ENCODE measurements around the gene HAND2. TPM values are rescaled to one million over a fixed set of nuclear protein-coding genes. Genes with fewer than 3 reads are reported as not detected.
A peak's percentile ranks its signal among the peaks of the same experiment; 100 is the strongest.

Gene HAND2
- polyA plus RNA-seq (ENCODE audit: insufficient read length in 12 of 12) = 10 to 100 TPM in 1 of 12 donors, 1 to 10 TPM in 5, under 1 TPM in 2, not detected in 4; 0.12 to 20.5 (median 1.8) TPM
- long read RNA-seq, donor 1, transcript HAND2-201 (2 exons, 2,780 nt) = major isoform, 52 of 116 reads
- long read RNA-seq, donor 1, partial matches to known transcripts = 59 of 116 reads
- long read RNA-seq, donor 1, other reads (novel, unspliced or antisense) = 5 of 116 reads
- long read RNA-seq, donor 2 = 0 reads
- long read RNA-seq, donor 3 = 0 reads
- long read RNA-seq, donor 4 = 0 reads
- long read RNA-seq, donor 5 = 0 reads
- long read RNA-seq, donor 6 = 0 reads
- long read RNA-seq, donor 7, partial matches to known transcripts = 0 of 1 reads
- long read RNA-seq, donor 7, other reads (novel, unspliced or antisense) = 0 of 1 reads
- long read RNA-seq, donor 8 = 0 reads
- long read RNA-seq, donor 9, partial matches to known transcripts = 0 of 1 reads
- long read RNA-seq, donor 9, other reads (novel, unspliced or antisense) = 0 of 1 reads
- long read RNA-seq, donor 10 = 0 reads
- long read RNA-seq, donor 11, partial matches to known transcripts = 0 of 2 reads
- long read RNA-seq, donor 11, other reads (novel, unspliced or antisense) = 0 of 2 reads

- peak; percentile 68 for DNase-seq
Observed at GRCh38 chr4:173529477-173530325, at the start of gene HAND2. Gene HAND2, minus strand, starts transcription at chr4:173530229. Its CDS starts 940 bp downstream, at chr4:173529289.

DNA sequence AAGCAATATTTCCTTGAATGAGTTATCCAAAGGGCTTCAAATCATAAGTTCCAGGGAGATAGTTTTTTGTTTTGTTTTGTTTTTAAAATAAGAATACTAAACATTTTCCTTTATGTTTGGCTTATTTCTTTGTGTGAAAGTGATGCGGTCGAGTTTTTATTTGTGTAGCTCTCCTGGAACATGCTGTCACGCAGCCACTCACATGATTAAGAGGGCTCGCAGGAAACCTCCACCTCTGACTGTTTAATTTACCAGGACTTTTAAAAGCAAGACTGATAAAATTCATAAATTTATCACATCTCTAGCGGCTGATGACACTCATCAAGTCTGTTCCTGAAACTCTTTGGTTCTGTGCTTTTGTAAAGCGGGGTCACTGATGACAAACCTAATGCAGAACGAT, 48.9 kb upstream of the HAND2 start:
- no peak for DNase-seq

GRCh38 chr4:173577963-173578362, 47.9 kb upstream of the HAND2 start:
- no peak for DNase-seq

GRCh38 chr4:173575482-173576152, 45.6 kb upstream of the HAND2 start:
- no peak for DNase-seq

DNA sequence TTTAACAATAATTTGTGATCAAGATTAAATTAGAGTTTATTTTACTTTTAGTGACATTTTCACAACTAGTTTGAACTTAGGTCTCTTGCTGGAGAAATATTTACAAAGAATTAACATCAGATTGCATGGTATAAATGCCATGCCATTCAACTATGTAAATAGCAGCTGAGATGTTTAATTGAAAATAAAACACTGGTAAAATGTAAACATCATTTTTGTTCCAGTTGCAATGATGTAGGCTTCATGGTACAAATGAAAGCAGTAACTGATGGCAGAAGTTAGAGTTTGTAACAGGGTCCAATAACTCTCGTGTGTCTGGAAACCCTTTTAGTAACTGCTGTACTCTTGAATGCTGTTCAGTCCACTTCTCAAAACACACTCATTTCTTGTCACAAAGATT, 43.7 kb upstream of the HAND2 start:
- DNase-seq = no peak

DNA sequence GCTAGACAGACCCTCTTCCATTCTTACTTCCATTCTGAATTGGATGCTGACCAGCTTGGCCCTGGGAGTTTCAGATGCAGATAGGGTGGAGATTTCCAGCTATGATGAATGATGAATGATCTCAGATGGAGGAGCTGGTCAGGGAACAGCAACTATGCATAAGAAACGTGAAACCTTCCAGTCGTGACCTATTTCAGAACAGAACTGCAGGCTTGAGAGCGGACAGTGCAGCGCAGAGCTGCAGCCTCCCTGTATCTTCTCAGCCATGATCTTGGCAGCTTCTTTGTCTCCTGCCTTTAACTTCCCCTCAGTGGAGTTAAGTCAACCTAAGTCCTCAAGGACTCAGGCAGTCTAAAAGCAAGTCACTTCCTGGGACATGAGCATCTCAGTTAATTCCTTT, 43.3 kb upstream of the HAND2 start:
- no peak for DNase-seq

GRCh38 chr4:173572493-173573129, 42.6 kb upstream of the HAND2 start:
- no peak for DNase-seq

GRCh38 chr4:173571620-173572019, 41.6 kb upstream of the HAND2 start:
- no peak for DNase-seq

DNA sequence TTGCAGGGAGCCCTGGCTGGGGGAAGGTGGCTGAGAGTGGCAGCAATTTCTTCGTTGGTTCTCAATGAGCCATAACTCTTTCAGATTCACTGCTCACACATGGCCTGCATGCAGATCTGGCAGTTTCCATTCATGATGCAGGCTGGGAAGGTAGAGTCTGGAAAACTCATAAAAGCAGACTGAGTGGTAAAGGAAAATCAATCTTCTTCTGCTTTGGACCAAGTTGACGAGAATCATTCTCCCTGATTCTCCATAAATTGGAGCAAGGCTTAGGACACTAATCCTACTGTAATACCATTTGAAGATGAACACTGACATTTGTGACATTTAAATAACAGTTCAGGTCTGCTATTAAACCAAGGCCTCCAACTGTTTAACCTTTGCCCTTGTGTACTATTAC, 35.3 kb upstream of the HAND2 start:
- DNase-seq = peak; percentile 25

DNA sequence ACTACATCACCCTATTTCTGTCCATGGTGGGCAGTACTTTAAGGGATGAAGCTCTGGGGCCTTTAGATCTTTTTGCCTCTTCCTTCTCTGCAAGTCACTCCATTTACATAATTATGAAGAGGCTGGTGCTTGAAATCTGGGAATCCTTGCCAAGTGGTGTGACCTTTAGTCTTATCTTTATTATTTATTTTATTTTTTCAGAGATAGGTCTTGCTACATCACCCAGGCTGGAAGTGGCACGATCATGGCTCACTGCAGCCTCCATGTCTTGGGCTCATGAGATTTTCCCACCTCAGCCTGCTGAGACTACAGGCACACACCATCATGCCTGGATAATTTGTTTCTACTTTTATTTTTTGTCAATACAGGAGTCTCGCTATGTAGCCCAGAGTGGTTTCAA, 34.4 kb upstream of the HAND2 start:
- no peak for DNase-seq

DNA sequence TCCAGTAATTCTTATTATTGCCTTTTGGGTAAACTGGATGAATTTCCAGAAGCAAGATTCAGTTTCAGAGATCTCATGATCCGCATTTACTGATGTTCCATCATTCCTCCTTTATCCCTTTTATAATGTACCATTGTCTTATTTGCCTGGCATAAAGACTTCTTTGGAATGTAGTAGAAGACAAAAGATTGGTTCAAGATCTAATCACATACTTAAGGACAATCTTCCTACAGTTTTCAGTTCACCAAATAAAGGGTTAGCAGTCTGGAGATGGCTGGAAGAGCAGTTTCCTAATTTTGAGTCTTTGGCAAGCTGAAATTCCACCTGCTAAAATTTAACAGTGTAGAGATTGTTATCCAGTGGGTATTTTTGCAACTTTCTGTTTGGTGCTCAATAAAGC, 30.9 kb upstream of the HAND2 start:
- no peak for DNase-seq

DNA sequence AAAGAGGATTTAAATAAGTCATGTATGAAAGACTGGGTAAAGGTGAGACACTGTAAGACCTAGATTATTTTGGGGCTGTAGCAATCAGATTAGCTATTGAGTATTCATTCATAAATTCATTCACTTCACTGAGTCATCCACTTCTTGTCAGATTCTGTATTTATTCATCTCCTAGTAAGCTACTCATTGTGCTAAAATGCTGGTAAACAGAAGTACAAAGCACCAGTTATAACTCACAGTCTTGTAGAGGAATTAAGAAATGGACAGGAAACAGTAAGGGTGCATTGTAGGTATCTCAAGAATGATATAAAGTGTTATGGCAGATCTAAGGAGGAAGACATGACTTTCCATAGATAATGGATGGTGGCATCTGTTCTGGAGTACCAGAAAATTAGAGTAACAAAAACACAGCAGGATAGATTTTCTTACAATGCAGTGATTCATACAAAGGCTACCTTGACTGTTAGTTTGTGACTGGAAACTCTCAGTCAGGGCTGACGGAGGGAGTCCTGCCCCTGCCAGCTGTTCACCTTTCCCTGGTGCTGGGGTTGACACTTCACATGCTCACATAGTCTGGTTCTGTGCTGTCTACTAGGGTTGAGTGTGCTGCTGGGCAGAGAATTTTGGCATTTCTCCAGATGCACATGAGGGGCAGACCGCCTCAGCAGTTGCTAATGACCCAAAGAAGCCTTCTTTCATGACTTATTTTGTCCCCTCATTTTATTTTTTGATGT, 26.5 kb upstream of the HAND2 start:
- no peak for DNase-seq

DNA sequence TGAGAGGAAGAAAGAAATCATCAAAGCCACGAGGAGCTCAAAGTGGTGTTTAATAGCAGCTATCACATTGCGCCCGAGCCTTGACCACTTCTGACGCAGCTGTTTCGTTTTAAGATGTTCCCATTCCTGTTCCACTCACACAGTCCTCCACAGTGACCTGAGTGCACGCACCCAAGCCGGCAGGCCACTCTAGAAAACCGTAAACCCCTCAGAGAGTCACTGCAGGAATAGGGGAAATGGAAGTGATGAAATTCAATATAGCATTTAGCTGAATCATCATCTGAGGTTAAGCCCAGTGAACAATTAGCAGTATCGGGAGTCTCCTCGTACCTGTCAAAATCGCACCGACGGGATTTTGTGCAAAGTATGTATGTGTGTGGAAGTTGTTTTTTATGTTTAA, 17.9 kb upstream of the HAND2 start:
- no peak for DNase-seq

GRCh38 chr4:173546776-173547175, 16.7 kb upstream of the HAND2 start:
- no peak for DNase-seq

GRCh38 chr4:173545440-173545839, 15.4 kb upstream of the HAND2 start:
- no peak for DNase-seq

DNA sequence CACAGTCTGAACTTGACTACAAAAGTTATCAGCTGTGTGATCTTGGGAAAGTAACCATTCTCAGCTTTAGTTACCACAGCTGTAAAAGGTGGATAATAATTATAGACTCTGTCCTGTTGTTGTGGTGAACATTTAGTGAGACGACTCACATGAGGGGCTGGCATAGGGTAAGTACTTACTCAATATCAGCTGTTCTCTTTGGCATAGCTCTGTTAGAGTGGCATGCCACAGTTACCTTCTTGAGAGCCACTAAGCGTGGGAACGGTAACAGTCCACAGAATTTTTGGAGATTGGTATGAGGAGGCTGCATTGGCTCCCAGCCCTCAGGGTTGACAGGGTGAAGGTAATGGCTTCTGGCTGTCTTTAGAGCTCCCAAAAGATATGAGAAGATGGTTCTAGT, 13.2 kb upstream of the HAND2 start:
- DNase-seq = no peak

- DNase-seq = no peak
Observed at GRCh38 chr4:173539986-173540385, 10.0 kb upstream of the HAND2 start.

DNA sequence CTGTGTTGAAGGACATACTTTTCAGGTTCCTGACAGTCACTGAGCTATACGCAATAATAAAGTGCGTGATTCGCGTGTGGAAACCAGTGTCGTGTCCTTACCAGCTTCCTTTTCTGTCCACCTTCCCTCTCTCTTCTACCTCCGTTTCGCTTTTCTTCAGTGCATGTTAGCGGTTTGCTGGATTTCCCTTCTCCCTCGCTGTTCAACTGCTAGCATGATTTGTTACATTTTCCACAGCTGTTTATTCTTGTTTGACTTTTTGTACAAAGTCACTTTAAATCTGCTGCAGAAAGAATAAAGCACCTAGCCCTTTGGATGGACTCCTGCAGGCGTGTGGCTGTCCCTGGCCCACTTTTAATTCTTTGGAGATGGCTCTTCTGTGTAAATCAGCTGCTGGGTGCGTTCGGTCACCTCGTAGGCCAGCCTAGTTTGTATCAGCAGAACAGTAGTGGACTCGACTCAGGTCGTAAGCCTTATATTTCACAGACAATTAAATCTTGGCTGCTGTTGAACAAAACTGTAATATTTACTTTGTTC, 8.9 kb upstream of the HAND2 start:
- DNase-seq = no peak

DNA sequence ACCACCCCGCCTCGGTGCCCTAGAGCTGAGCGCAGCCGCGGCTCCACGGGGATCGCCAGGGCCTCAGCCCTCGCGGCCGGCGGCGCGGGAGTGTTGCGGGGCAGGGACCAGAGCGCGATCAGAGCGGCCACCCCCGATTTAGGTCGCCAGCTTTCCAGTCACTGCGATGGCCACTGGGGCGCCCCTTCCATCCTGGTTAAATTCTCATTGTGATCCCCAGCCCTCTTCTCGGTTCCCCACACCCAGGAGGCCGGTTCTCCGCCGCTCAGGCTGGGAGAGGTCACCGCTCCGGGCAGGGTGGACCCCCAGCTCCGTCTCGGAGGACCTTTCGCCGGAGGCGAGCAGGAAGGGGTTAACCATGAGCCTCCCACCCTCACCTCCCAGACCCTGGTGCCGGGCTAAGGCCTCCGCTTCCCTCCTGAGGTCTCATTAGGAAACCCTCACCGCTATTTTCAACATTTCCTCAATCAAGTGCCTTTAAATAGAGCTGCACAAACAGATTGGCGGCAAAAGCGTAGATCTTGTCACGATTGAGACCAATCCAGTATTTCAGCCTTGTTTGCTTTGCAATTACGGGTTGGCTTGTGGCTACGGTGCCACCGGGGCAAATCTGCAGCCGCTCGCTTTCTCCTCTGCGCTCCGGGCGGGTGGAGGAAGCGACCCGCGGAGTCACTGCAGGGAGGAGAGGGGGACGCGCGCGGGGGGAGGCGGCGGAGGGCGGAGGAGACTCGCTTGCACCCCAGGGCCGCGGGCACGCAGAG, 8.3 kb upstream of the HAND2 start:
- no peak for DNase-seq

All from muscle of arm (tissue), 14 donors.